ENCODE data around the gene RCN1.

Gene RCN1

DNA sequence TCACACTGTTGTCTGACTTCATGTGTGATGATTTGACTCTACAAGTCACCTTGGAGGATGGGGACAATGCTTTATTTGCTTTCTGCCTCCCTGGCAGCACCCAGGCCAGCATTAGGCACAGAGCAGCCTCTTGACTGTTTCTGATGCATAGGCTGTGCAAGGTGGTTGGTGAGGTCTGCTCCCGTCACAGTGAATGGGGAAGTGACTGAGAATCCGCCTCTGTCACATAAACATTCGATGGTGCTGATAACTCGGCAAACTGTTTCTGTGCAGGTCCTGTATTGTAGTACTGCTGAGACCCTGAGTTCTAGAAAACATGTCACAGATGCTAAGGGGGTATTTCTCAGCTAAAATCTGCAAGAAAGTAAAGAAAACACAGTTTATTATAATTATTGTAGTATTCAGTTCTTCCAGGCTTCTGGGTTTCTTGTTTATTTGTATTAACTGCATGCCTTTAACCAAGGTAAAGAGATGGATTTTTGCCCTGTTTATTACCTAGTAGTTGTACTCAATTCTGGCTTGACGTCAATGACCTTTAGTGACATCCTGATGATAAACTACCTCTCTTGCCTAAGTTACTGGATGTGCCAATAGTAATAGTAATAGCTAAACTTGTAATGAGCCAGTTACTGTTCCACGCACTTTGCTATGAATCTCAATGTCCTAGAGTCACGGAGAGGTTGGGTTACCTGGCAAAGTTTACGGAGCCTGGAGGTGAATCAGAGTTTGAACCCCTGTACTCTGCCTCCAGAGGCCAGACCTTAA lies 24.8 kb upstream of the RCN1 start:
- ChIA-PET POLR2A (no interaction called here), CTCF (interaction anchor here (1.3 to 6.9 kb wide), 4 partner anchors 13 to 110 kb away, joined by 5 to 62 read pairs (median 8); no protein-coding TSS in a partner anchor)
- TF ChIP-seq, protein P1, sequence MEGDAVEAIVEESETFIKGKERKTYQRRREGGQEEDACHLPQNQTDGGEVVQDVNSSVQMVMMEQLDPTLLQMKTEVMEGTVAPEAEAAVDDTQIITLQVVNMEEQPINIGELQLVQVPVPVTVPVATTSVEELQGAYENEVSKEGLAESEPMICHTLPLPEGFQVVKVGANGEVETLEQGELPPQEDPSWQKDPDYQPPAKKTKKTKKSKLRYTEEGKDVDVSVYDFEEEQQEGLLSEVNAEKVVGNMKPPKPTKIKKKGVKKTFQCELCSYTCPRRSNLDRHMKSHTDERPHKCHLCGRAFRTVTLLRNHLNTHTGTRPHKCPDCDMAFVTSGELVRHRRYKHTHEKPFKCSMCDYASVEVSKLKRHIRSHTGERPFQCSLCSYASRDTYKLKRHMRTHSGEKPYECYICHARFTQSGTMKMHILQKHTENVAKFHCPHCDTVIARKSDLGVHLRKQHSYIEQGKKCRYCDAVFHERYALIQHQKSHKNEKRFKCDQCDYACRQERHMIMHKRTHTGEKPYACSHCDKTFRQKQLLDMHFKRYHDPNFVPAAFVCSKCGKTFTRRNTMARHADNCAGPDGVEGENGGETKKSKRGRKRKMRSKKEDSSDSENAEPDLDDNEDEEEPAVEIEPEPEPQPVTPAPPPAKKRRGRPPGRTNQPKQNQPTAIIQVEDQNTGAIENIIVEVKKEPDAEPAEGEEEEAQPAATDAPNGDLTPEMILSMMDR (IDR thresholded peaks at IDR 0.05; ENCODE audit: control extremely low read depth, extremely low read depth, low read depth, missing control alignments): no peak
- DNase-seq (ENCODE audit: extremely low spot score): no peak

DNA sequence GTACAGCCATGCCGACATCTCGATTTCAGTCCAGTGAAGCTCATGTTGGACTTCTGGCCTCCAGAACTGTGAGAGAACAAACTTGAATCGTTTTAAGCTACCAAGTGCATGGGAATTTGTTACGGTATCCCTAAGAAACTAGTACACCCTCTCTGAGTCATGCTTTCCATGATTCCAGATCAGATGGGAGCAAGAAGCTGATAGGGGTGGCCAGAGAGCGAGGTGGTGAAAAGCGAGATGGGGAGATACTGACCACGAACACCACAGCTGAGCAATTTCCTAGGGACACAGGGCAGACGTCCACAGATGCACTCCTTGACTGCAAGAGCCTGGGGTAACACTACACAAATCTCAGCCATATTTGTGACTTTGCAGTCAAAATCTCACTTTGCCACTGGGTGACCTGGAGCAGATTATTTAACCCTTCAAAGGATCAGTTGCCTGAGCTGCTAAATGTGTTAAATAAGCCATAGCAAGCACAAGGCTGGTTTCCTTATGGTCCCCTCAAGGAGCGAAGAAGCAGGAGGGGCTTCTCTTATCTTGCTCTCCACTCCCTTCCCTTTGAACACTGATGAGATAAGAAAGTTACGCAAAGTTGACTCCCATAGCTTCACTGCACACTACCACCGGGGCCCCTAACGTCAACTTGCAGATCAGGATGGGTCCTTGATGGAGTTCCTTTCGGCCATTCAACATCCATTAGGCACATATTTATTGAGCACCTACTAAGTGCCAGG lies 22.6 kb upstream of the RCN1 start:
- TF ChIP-seq, protein P1 (IDR thresholded peaks at IDR 0.05; ENCODE audit: control extremely low read depth, extremely low read depth, low read depth, missing control alignments): no peak
- DNase-seq (ENCODE audit: extremely low spot score): no peak
- CTCF ChIA-PET: interaction anchor here (1.4 to 6.9 kb wide), 5 partner anchors 9 to 107 kb away, joined by 3 to 62 read pairs (median 6); no protein-coding TSS in a partner anchor
- POLR2A ChIA-PET: no interaction called here

DNA sequence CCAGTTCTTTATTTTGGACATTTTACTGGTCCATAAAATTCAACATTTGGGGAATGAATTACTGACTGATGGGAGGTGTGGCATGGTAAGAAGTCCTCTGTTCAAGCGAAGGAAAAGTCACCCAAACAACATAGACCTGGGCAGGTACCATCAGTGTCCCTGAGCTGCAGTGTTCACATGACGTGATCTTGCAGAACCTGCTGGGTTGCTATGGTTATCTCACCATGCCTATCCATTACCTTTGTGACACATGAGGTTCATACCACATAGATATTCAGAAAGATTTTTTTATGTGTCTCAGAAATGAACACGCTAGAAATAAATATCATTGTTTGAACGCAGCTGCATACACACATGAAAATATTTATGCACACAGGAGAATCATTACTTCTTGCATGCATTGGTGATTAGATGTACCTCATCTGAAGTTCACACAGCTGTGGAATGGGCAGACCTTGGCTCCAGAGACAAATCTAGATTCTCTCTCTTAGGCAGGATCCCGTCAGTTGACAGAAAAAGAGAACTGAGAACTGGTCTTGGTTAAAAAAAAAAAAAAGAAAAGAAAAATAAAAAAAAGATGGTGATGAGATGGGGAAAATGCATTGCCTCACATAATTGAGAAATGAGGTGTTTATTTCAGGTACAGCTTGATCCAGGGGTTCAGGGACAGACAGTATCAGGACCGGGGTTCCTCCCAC lies 21.4 kb upstream of the RCN1 start:
- CTCF ChIA-PET: interaction anchor here (1.1 to 6.9 kb wide), 4 partner anchors 13 to 106 kb away, joined by 3 to 62 read pairs (median 13); no protein-coding TSS in a partner anchor
- DNase-seq (ENCODE audit: extremely low spot score): no peak
- POLR2A ChIA-PET: no interaction called here
- TF ChIP-seq, protein P1 (IDR thresholded peaks at IDR 0.05; ENCODE audit: control extremely low read depth, extremely low read depth, low read depth, missing control alignments): no peak

DNA sequence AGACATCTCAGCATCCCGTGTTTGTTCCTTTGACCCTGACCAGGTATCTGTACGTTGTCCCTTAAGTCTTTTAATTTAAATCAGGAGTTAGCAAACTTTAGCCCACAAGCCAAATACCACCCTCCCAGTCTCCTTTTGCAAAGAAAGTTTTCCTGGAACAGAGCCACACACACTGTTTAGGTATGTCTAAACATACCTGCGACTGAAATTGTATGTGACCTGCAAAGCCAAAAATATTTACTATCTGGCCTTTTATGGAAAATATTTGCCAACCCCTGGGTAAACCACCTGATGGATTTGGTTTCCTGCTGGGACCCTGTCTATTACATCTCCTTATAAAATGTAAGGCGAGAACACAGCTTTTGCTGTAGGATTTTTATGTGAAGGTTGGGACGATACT lies 20.2 kb upstream of the RCN1 start:
- ChIA-PET POLR2A (no interaction called here), CTCF (interaction anchor here (5.1 to 6.9 kb wide), 2 partner anchors 12 to 18 kb away, joined by 22 to 62 read pairs; no protein-coding TSS in a partner anchor)
- DNase-seq (ENCODE audit: extremely low spot score): no peak
- TF ChIP-seq, protein P1 (IDR thresholded peaks at IDR 0.05; ENCODE audit: control extremely low read depth, extremely low read depth, low read depth, missing control alignments): no peak

DNA sequence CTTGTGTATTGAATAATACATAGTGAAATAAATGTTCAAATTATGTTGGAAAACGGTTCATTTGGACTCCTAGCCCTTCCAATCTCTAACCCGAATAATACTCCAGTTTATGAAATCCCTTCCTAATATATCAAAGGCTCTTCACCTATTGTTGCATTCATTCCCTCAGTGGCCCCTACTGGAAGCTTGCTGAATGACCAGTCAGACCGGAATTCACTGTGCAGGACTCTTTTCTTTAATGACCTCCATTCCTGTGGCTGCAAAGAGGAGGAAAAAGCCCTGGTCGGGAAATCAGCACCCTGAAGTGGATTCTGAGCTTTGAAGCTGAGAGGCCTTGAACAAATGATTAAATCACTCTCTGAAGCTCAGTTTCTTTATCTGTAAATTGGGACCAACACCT lies 19.1 kb upstream of the RCN1 start:
- ChIA-PET POLR2A (no interaction called here), CTCF (interaction anchor here (1.3 to 5.1 kb wide), 3 partner anchors 11 to 17 kb away, joined by 4 to 22 read pairs (median 8); no protein-coding TSS in a partner anchor)
- no peak for DNase-seq (ENCODE audit: extremely low spot score)
- TF ChIP-seq, protein P1 (IDR thresholded peaks at IDR 0.05; ENCODE audit: control extremely low read depth, extremely low read depth, low read depth, missing control alignments): no peak
